HG03139 (cell line): ENCODE results near the gene NTNG2.
"Not testable (repeated sequence)": the region's sequence is repeated elsewhere in the genome, so short reads cannot be mapped to it uniquely, and the experiment has no call there.

Experiments
- ATAC-seq: cut with Tn5 transposase; IDR thresholded peaks from one replicate; pipeline ENCODE4 v1.9.1; 2021; ENCODE audit not compliant: unreplicated experiment

Gene NTNG2

GRCh38 chr9:132161743-132162184 is at the start of gene NTNG2:
NTNG2 (plus strand) TSS chr9:132162058; CDS start chr9:132166832, 4,774 bp downstream.
- no peak for ATAC-seq

GRCh38 chr9:132114102-132114707 is 47.7 kb upstream of the NTNG2 start:
- no peak for ATAC-seq

GRCh38 chr9:132116583-132116982 is 45.3 kb upstream of the NTNG2 start:
- ATAC-seq, result no peak

GRCh38 chr9:132117694-132118093 is 44.2 kb upstream of the NTNG2 start:
- ATAC-seq, result no peak

- ATAC-seq, result no peak
Observed at GRCh38 chr9:132121021-132121420, 40.8 kb upstream of the NTNG2 start.

GRCh38 chr9:132124800-132125199 is 37.1 kb upstream of the NTNG2 start:
- ATAC-seq, result no peak

GRCh38 chr9:132125361-132125760 is 36.5 kb upstream of the NTNG2 start:
- ATAC-seq, result no peak

- no peak for ATAC-seq
Observed at GRCh38 chr9:132125944-132126679, 35.7 kb upstream of the NTNG2 start.

GRCh38 chr9:132126680-132127236 is 35.1 kb upstream of the NTNG2 start:
- ATAC-seq, result no peak

GRCh38 chr9:132127888-132128534 is 33.8 kb upstream of the NTNG2 start:
- no peak for ATAC-seq

- ATAC-seq, result no peak
Observed at GRCh38 chr9:132129535-132129934, 32.3 kb upstream of the NTNG2 start.

GRCh38 chr9:132134085-132134484 is 27.8 kb upstream of the NTNG2 start:
- not testable (repeated sequence) for ATAC-seq

GRCh38 chr9:132135456-132135855 is 26.4 kb upstream of the NTNG2 start:
- ATAC-seq, result no peak

- ATAC-seq, result no peak
Observed at GRCh38 chr9:132136151-132136780, 25.6 kb upstream of the NTNG2 start.

- ATAC-seq, result no peak
Observed at GRCh38 chr9:132141344-132141947, 20.4 kb upstream of the NTNG2 start.

- no peak for ATAC-seq
Observed at GRCh38 chr9:132141948-132142594, 19.8 kb upstream of the NTNG2 start.

- ATAC-seq, result no peak
Observed at GRCh38 chr9:132142924-132143323, 18.9 kb upstream of the NTNG2 start.

- ATAC-seq, result no peak
Observed at GRCh38 chr9:132143359-132143758, 18.5 kb upstream of the NTNG2 start.

- ATAC-seq, result no peak
Observed at GRCh38 chr9:132144708-132145365, 17.0 kb upstream of the NTNG2 start.

GRCh38 chr9:132146039-132146438 is 15.8 kb upstream of the NTNG2 start:
- ATAC-seq, result no peak
